Effector CD8-positive, alpha-beta T cell (primary cell): ENCODE data around the gene MED13L.

Source experiments
- DNase-seq: peaks from one replicate; lab custom pipeline; 2025; lab: John Stamatoyannopoulos, UW

The MED13L gene

DNA sequence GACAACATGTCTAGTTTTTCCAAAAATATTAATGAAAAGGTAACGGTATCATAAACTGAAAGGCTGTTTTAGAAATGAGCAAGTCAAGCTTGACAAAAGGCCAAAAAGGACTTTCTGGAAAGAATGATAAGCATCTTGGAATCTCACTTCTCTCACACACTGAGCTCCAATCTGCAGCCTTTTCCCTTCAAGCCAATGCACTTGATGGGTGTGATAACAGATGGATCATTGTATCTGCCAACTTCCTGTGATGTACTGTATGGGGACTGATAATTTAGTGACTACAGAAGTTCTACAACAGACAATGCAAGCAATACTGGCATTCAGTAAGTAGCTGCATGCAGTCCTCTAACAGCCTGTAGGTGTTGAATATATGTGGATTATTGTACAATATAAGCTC is 147.1 kb downstream of the MED13L start:
- DNase-seq = no peak

DNA sequence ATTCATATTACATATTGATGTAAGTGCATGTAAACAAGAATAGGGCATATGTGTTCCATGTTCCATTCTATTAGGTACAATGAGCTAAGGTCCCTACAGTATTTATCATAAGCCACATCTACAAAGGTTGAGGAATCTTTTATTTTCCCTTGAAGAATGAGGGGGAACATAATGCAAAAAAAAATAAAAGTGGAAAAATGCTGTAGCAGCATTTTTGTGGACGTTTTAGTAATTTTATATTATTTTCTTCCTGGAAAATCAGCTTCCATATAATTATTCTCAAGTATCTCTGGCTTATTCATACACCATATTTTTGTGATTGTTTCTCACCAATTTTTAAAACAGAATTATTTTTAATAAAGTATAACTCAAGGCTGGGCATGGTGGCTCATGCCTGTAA is 148.7 kb downstream of the MED13L start:
- no peak for DNase-seq

DNA sequence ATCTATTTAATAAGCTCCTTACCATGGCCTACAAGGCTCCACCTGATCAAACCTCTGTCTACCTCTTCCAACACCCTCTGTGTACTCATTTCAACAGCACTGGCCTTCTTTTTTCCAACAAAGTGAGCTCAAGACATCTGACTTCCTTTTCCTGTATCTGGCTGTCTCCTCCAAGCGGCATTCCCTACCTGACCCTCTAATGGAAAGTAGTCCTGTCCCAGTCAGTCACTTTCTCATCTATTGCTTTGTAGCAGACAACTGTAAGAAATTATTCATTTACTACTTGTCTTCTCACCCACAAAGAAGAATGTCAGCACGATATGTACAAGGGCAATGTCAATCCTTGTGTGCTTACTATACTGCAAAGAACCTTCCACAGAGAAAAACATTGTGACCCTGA is 149.6 kb downstream of the MED13L start:
- DNase-seq = no peak

DNA sequence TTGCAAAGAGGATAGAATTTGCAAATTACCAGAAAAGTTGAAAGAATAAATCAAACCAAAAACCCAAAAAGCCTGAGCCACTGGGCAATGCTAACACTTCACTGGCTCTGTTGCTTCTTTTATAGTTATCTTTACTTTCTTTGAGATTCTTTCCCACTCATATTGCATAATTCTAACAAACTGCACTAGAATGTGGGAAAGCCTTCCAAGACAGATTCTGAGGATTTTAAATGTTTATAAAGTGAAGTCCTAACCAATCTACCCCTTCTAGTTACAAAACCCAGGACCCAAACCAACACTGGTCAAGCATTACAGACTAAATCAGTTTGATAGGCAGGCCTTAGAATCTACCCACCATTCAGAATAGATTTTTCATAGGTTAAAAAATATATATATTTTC is 150.9 kb downstream of the MED13L start:
- no peak for DNase-seq

DNA sequence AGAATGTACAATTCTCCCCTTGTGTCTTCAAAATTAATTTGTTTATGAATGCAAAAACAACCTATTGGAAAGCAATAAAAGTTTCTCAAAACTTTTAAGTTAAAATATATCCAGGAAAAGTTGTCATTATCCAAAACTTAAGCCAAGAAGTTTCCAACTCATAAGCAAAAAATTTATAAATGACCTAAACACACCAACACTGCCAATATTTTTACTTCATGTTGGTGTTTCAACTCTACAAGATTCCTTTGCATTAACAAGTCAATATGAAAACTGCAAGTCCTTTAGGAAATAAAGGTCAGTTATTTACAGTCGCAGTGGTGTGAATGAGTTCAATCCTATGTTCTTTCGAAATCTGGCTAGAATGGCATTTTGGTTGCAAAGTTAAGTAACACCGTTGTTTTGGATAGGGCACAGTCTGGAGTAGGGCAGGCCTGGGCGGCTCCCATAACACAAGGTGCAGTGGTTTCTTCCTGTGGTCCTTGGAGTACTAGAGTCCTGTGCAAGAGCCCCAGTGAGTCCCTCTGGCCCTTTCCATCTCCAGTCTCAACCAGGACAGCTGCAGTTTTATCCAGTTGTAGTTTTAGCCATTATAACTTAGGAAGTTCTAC is 151.4 kb downstream of the MED13L start:
- DNase-seq = no peak

DNA sequence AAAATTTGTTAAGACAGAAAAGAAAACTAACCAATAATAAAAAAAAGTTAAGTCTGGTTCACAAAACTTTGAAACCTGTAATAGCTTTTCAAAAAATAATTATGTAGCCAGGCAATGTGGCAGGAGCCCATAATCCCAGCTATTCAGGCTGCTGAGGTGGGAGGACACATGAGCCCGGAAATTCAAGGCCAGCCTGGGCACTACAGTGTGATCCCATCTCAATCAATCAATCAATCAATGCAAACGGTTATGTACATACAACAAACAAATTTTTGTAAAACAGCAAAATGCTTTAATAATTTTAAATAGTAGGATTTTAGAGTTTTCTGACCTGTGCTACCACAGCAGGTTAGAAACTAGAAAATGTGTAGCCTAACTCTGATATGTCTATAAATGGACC is 152.4 kb downstream of the MED13L start:
- DNase-seq = no peak

DNA sequence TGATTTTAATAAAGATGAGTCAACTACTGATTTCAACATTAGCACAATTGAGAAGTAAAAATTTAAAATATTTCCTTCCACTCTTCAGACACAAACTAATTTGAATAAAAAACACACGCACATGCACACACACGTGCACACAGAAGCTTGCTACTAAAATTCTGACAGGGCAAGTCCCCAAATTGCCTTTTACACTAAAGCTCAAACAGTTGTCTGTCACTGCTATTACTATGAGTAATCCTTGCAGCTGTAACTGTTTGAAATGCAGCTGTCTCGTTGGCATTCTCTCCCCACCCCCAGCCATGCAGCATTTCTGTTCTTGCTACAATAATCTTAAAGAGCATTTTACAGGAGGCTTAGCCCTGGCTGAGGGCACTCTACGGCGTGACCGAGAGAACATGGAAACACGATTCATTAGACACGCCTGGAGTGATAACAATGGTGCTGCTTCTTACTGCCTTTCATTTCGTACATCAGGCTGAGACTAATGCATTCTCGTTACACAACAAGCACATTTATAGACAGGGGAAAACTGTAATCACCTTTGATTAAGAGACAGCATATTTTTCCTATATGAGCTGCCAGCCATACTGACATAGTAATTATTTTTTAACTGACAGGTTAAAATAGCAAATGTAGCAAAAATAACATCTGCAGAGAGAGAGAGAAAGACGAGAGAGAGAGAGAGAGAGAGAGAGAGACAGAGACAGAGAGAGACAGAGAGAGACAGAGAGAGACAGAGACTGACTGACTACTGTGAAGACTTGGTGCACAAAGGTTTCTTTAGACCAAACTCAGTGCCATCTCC is 153.8 kb downstream of the MED13L start:
- DNase-seq = no peak

DNA sequence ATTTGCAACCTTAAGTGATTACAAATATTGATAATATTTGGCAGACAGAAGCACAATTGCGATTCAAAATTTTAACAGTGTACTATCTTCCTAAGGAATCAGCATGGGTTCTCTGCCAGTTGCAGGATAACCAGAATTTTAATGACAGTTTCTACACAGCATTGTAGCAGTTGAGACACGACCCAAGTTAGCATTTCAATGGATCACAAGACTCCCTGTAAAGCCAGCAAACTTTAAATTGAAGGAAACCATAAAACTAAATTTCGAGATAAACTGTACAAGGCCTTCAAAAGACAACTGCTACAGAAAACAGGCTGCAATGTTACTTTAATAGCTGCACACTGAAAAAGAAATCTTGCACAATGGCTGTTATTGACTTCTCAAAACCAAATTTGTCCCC is 154.9 kb downstream of the MED13L start:
- no peak for DNase-seq

DNA sequence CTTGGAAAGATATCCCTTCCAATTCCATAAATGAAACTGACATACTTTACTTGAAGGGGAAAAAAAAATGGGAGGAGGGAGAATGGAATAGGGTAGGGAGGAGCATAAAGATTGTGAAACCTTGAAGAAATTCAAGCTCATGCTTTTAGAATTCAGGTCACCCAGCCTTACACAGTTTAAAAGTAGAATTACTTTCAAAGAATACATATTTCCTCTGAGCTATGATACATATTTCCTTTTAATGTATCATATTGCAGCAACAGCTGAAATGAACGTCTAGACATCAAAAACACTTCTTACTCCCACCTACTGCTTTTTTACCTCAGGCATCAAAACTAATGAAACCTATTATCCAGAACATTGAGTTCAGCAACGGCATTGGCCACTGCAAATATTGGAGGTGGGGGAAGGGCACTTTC is 156.0 kb downstream of the MED13L start:
- DNase-seq = no peak

DNA sequence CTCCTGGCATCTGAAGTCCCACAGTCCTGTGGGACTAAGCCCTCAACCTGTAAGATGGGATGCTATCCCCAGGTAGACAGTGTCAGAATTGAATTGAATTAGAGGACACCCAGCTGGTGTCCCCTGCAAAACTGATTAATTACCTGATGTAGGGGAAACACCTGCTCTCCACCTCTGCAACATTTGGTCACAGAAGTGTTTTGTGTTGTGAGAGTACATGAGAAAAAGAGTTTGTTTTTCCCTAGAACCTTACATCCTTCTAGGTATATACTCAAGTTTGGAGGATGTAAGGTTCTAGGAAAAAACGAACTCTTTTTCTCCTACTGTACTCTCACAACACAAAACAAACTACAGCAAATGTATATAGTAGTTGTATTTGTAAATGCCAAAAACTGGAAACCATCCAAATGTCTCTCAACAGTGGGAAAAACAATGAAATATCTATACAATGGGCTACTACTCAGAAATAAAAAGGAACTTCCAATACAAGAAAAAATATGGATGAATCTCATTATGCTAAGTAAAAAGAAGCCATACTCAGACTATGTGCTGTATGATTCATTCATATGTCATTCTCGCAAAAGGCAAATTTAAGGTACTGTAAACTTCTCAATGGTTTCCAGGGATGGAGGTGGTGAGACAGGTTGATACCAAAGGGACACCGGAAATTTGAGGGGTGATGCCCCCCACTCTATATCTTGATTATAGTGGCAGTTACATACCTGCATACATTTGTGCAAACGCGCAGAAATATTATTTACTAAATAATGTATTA is 160.7 kb downstream of the MED13L start:
- DNase-seq = no peak

DNA sequence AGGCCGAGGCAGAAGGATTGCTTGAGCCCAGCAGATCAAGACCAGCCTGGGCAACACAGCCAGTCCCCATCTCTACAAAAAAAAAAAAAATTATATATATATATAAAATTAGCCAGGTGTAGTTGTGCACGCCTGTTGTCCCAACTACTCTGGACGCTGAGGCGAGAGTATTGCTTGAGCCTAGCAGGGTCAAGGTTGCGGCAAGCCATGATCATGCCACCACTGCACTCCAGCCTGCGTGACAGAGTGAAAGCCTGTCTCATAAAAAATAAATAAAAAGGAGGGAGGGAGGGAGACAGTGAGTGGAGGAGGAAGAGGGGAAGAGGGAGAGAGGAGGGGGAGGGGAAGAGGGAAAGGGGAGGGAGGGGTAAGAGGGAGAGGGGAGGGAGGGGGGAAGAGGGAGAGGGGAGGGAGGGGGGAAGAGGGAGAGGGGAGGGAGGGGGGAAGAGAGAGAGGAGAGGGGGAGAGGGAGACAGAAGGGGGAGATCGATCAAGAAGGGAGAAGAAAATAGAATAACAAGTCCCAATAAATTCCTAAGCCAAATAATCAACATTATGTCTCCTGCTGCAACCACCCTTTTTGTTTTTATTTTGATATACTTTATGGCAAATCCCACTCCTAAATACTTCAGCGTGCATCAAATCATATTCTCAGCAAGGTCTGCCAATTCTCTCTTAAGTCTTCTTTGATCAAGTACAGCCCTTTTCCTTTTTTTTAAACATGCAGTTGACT is 163.9 kb downstream of the MED13L start:
- DNase-seq = no peak

DNA sequence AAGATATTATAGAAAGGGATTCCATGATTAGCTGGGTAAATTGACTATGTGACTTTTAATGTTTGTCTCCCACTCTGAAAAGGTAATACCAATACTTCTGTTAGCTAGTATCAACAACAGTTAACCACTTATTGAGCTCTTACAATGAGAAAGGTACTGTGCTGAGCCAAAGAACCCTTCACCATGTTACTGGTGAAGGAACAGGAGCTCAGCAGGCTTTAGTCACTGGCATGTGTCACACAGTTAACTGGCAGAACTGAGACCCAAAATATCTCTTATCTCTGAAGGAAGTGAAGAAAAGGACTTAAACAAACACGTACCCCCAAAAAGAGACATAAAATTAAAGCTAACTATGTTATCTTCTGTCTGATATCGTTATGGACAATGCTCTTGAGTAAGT is 170.6 kb downstream of the MED13L start:
- no peak for DNase-seq

DNA sequence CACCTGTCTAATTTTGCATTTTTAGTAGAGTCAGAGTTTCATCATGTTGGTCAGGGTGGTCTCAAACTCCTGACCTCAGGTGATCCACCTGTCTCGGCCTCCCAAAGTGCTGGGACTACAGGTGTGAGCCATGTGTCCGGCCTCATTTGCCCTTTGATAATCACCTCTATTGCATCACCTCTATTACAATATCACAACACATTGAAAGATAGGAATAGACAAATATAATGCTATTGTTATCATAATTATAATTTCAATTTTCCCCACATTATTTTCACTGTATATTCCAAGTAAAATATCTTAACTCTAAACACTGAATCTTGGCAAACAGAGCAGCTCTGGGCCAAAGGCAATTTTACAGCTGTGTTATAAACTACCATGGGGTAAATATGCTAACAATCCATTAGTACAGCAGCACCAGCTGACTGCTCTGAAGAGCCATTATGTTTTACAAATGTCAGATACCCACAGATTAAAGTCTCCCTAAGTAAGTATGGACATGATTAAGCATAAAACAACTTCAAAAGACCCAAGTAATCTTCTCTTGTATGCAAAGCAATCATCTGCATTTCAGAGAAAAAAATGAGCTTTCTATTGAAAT is 173.2 kb downstream of the MED13L start:
- no peak for DNase-seq

DNA sequence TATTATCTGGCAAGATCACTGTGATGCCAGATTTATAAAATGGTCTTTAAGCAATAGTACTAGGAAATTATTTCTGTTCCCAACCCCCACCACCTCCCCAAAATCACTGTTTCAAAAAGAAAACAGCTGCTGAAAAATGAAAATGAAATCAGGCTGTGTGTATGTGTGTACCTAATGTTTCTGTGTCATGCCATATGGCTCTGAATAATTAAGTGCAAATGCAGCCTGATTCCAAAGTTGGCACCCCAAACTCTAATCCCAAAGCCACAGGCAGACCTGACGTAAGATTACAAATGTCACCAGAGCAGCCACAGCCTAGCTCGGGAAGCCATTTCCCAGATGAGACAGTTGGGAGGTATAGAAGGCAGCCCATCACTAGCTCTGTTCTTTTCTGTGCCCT is 175.5 kb downstream of the MED13L start:
- no peak for DNase-seq

DNA sequence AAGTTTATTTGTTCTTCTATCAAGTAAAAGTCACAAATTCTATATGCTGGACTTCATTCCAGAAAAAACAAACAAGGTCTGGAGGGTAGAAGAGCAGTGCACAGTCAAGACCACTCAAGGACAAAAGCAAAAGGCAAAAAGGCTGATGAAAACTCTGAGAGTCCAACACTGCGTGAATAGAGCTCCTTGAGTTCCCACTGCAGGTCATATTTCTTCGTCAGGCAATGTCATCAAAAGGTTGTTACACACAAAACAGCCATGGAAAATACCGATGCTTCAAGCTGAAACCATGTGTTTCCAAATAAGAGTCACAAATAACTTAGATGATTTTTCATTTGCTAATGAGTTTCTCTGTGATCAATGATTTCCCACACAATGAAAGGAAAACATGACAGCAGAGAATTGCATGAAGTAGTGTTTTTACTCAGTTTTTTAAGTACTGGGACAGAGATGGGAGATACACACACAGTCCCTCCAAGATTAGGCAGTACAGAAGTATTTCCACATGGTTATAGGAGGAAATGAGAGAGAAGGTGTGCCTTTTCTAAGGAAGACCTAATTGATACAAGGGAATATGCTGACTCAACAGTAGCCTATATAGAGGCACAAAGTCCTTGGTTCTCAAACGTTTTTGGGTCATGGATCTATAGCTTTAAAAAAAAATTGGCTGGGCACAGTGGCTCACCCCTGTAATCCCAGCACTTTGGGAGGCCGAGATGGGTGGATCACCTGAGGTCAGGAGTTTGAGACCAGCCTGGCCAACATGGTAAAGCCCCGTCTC is 177.7 kb downstream of the MED13L start:
- DNase-seq = no peak

DNA sequence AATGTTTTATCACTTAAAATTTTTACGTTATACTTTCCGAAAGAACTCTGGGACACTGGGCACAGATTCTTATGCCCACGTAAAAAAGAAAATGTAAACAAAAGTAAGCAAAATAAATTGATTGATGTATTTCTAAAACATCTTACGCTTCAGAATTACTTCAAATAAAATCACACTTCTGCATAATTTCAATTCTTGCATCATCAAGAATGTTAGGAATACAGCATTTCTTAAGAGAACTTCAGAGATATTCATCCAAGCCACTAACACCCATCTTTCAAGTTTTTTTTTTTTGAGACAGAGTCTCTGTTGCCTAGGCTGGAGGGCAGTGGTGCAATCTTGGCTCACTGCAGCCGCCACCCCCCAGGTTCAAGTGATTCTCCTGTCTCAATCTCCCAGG is 180.6 kb downstream of the MED13L start:
- DNase-seq = no peak

DNA sequence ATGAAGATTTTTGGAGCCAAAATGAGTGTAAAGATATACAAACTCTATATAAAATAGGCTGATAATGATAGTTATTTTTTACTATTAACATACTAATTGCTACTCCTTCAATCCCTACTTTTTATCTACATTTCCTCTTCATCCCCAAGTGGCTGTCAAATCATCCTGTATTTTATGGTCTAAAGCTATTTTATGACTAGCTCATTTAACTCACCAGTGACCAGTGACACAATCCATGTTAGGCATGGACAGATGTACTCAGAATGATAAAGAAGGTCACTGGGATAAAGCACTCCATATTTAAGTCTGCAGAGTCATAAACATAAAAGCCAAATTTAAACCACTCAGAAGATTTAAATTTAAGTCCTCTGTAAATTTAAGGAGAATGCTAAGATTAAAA is 183.0 kb downstream of the MED13L start:
- no peak for DNase-seq

DNA sequence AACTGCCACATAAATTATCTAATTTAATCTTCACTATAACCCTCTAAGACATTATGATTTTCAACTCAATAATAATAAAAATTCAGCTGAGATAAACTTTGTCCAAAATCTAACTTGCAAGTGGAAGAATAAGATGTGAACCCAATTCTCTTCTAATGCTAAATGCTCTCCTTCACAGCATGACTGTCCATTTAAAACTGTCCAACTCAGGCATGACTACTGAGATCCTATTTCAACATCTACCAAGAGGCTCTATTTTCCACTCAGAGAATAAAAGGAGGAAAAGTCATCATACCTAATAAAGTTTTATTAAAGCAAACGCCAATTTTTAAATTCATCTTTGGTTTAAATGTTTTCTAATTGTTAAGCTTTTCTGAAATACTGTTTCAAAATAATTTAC is 183.6 kb downstream of the MED13L start:
- no peak for DNase-seq

DNA sequence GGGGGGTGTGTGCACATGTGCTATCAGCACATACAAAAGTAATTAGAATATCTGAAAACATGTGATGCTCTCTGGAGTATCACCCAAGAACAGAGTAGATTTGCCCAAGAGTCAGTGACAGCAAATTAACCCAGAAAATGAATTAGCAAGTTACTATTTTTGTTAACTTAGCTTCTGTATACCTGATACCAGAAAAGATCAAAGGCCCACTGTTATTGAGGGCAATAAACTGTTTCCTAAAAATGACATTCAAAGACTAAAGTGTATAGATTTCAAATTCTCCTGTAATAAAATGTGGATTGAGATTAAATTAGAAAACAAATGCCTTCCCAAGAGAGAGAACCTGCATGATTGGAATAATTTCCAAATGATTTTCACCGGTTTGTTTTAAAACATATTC is 184.7 kb downstream of the MED13L start:
- DNase-seq = no peak

DNA sequence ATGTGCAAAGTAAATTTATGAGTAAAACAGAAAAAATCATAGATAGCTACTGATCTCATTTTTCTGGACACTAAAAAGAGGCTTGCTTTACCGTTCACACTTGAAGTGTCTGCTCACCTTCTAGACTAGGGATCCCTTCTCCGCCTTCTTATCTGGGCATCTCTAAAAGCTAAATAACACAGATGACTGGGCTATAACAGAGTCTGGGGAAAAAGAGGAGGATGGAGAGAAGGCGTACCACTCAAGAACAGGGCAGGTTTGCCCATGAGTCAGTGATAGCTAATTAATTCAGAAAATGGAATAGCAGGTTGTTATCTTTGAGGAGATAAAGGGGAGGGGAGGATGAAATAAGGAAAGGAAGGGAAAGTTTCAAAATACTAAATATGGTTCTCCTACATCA is 185.3 kb downstream of the MED13L start:
- no peak for DNase-seq

DNA sequence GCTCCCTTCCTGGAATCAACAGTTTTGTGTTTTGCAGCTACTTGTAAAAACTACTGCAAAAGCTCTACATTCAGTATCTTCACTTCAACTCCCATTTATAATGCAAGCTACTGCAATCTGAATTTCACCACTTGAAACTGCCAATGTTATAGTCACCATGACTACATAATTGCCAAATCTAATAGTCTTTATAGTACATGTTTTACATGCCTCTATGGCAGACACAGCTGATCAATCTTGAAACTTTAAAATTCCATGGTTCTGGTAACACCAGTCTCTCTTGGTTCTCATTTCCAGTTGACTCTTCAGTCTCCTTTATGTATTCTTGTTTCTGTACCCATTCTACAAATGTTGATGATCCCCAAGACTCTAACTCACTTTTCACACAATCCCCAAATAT is 185.9 kb downstream of the MED13L start:
- DNase-seq = no peak
